Daoy (cell line): ENCODE results near the gene DNAJC16. TPM values are rescaled to one million over a fixed set of nuclear protein-coding genes. Genes with fewer than 3 reads are reported as not detected.
"Not testable (repeated sequence)": the region's sequence is repeated elsewhere in the genome, so short reads cannot be mapped to it uniquely, and the experiment has no call there.

ENCODE experiments used
- DNase-seq: peaks from one replicate; pipeline ENCODE4 v3.0.0-alpha.2; 2015; ENCODE audit warnings: low read depth
- total RNA-seq: library from RNA; depleted of rRNA; stranded (reverse); fragments of >200 nt; shearing (Covaris generic); gene quantifications from 2 replicates; pipeline ENCODE4 v1.2.3, GENCODE V29; 2014

The DNAJC16 gene
- total RNA-seq, 1 experiment from 2014 or later: 10.9 TPM

DNA sequence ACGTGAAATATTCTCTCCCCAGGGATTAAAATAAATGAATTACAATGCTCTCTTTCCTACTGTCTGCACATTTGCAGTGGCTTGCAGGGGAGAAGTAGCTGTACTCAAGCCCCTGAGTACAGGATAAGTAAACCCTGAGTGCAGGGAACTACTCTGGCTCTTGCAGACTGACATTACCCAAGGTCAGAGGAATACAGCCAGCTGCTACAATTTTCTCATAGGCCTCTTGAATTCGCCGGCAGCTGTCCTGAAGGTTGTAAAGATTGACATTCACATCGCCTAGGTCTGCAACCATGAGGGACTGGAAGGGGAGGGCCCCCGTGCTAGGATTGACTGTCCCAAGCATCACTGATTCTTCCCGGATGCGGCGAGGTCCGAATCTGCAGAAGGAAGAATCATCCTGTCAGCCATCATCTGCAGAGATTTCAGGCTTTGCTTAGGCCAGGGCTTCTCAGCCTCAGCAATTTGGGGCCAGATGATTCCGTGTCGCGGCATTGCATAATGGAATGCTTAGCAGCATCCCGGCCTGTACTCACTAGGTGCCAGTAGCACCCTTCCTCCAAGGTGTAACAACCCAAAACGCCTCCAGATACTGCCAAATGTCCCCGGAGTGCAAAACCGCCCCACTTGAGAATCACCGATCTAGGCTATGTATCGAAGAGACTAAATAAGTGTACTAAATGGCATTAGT lies 56.5 kb downstream of the DNAJC16 start:
- no peak for DNase-seq

GRCh38 chr1:15584489-15585363 lies 58.1 kb downstream of the DNAJC16 start, which contains the start of gene AGMAT:
AGMAT (minus strand) TSS chr1:15585051; CDS start chr1:15584967, 84 bp downstream.
- DNase-seq: peak; percentile 75

GRCh38 chr1:15592285-15592684 lies 65.6 kb downstream of the DNAJC16 start:
- DNase-seq: no peak

GRCh38 chr1:15595809-15596617 lies 69.4 kb downstream of the DNAJC16 start:
- no peak for DNase-seq

- DNase-seq: no peak
Observed at GRCh38 chr1:15598436-15598835, 71.8 kb downstream of the DNAJC16 start.

DNA sequence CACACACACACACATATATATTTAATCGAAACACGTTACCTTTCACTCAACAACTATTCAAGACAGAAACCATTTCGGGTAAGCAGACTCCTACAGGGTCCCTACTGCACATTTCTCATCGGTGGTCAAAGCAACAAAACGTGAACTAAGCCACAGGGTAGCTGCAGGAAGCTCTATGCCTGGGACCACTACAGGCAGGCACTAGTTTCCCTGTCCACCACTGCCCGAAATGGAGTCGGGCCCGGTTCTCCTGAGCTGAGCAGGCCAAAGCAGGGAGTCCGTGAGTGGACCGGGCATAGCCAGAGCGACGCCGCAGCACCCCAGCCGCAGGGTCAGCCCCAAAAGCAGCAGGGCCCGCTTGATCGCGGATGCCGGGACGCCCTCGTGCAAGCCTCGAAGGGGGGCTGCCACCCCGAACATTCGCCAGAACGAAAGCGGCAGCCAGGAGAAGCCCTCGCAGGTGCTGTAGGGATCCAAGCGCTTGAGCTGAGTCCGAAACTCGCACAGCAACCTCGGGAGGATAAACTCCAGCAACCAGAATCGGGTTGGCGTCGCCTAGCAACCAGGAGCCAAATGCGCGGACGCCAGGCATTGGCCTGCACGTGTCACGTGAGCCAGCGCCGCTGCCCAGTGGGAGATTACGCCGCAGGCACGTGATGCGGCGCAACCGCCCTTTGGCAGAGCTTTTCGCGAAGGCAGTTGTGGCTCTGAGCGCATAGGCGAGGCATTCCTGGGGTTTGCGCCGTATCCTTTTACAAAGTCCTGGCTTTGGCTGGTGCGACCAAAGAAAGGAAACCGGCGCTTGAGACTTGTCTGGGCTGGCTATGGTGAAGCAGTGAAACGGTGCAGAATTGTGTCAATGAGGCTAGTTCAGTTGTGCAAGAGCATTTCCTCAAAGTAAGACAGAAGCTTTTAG lies 76.7 kb downstream of the DNAJC16 start:
- DNase-seq: peak; percentile 99

- DNase-seq: not testable (repeated sequence)
Observed at GRCh38 chr1:15603966-15604282, 77.3 kb downstream of the DNAJC16 start.

GRCh38 chr1:15604400-15604799 lies 77.8 kb downstream of the DNAJC16 start:
- DNase-seq: not testable (repeated sequence)

DNA sequence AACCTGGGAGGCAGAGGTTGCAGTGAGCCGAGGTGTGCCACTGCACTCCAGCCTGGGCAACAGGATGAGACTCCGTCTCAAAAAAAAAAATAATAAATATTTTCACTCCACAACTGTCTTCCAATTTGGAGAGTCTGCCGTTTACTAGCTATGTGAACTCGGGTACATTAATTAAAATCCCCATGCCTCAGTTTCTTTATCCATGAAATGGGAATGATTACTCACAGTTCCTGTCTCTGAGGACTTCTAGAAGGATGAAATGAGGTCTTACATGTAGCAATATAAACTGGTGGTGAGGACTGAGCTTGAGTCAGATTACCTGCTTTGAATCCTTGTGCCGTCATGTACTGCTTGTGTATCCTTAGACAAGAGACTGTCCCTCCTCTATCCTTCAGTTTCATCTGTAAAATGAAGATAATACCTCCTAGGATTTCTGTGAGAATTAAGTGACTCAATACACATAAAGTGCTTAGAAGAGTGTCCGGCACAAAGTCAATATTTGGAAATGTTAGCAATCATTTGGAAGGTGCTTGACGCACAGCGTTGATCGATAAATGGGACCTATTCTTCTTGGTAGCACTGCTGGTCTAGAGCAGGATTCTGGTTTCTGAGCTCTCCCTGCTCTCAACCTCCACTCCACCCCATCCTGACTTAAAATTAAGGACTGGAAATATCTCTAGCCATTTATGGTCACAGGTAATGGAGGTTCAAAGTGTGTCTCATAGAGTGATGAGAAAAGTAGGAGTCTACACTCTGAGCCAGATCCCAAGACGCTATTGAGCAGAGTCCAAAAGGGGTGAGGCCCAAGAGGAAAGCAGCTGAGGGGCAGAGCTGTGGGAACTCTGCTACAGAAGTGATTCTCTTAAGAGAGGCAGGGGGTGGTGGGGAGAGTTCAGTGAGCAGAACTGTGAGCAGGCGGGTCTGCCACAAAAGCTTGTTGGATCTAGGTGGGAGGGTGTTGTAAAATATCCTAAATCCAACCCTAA lies 79.0 kb downstream of the DNAJC16 start:
- DNase-seq: no peak

- no peak for DNase-seq
Observed at GRCh38 chr1:15609631-15610030, 83.0 kb downstream of the DNAJC16 start.

- DNase-seq: no peak
Observed at GRCh38 chr1:15610167-15610566, 83.5 kb downstream of the DNAJC16 start.

GRCh38 chr1:15616373-15617172 lies 89.9 kb downstream of the DNAJC16 start:
- DNase-seq: peak; percentile 63

DNA sequence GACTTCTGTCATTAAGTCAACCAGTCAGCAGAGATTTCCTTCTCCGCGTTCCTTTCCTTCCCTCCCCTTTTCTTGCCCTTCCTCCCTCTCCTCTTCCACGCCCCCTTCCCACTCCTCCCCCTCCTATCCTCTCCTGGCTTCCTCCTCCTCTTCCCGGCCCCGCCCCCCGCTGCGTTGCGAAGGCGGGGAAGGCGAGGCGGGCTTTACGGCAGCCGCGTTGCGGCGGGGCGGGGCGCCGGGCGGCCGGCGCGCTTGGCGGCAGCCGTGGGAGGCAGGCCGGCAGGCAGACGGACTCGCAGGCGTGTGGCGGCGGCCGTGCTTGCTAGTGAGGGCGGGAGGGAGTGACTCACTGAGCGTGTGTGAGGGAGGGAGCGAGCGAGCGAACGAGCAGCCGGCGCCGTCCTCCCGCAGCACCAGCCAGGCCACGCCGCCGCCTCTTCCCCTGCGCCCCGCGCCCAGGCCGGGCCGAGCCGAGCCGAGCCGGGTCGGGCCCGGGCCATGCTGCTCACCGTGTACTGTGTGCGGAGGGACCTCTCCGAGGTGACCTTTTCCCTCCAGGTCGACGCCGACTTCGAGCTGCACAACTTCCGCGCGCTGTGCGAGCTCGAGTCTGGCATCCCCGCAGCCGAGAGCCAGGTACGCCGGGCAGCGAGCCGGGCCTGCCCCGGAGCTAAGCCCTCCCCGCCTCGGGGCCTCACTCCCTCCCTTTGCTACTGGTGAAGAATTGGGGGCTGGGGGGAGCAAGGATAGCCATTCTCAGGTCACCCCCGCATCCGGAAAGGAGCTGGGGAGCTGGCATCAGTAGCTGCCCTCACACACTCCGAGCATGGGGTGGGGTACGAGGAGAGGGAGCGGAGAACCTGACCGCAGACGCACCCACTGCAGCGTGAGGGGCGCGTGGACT lies 90.8 kb downstream of the DNAJC16 start, which contains the start of gene DDI2:
DDI2 (plus strand) TSS at position 286 of the 904 bp plus-strand sequence; CDS start at position 499, 213 bp downstream.
- peak; percentile 100 for DNase-seq

GRCh38 chr1:15618077-15618654 lies 91.5 kb downstream of the DNAJC16 start:
- no peak for DNase-seq

DNA sequence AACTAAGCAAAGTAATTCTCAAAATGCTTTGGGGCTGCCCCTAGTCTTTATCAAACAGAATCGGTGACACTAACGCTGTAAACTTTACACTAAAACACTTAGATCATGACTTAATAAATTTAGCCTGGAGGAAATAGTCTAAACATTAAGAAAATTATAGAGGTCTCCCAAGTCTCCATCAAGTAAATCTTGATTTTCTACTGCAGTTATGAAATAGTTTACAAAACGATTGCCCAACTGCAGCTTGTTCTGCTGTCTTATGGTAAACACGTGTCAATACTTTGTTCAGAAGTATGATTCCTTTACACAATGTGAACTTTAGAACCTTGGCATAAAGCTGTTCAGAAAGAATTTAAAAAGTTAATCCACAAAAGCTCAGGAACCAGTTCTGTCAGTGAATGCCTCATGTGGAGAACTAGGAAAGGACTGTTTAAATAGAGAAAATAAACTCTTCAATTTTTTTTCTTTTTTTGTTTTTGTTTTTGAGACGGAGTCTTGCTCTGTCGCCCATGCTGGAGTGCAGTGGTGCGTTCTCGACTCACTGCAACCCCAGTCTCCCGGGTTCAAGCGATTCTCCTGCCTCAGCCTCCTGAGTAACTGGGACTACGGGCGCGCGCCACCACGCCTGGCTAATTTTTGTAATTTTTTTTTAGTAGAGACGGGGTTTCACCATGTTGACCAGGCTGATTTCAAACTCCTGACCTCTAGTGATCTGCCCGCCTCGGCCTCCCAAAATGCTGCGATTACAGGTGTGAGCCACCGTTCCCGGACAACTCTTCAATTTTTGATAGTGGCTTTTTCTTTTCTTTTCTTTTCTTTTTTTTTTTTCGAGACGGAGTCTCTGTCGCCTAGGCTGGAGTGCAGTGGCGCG lies 92.2 kb downstream of the DNAJC16 start:
- DNase-seq: no peak

DNA sequence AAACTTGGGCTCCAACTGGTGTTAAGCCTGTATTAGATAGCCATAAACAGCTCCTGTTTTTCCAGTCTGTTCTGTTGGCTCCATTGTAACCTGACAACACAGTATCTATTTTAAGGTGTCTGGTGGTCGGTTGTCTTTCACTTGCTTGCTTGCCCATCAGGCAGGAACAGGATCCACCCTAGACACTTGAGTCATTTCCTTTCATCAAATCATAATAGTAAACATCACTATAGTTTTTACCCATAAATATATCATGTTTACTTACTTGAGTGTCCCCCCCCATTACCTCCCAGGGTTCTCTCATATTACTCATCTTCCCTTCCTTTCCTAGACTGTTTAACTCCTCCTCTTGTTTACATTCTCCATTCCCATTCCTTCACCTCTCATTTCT lies 93.5 kb downstream of the DNAJC16 start:
- peak; percentile 68 for DNase-seq
